HS-5 (cell line): Measurements from ENCODE around the gene CRIP1.

Experiments used
- DNase-seq: peaks from one replicate; pipeline ENCODE4 v3.0.0-alpha.2; 2012; ENCODE audit warnings: low read depth

CRIP1 gene

GRCh38 chr14:105505101-105505500 lies 18.4 kb downstream of the CRIP1 start:
- DNase-seq: no peak

GRCh38 chr14:105507247-105507646 lies 20.6 kb downstream of the CRIP1 start:
- no peak for DNase-seq

GRCh38 chr14:105508069-105508468 lies 21.4 kb downstream of the CRIP1 start:
- no peak for DNase-seq

DNA sequence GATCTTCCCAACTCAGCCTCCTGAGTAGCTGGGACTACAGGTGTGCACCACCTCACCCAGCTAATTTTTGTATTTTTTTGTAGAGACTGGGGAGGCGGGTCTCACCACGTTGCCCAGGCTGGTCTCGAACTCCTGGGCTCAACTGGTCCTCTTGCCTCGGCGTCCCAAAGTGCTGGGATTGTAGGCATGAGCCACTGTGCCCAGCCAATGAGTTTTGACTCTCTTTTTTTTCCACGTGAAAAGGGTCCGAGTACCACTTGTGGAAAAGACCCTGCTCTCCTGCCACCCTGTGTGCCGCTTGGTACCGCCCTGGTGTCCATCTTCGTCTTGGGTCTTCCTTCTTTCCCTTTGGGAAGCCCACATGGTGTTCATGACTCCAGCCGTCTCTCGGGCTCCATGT lies 21.9 kb downstream of the CRIP1 start:
- DNase-seq: no peak

- DNase-seq: no peak
Measured at GRCh38 chr14:105517096-105517495, 30.4 kb downstream of the CRIP1 start.

GRCh38 chr14:105519946-105520698 lies 33.4 kb downstream of the CRIP1 start:
- DNase-seq: no peak

- DNase-seq: no peak
Measured at GRCh38 chr14:105525326-105525725, 38.6 kb downstream of the CRIP1 start.

- DNase-seq: no peak
Measured at GRCh38 chr14:105525861-105526775, 39.4 kb downstream of the CRIP1 start, which contains the start of gene TMEM121. Gene TMEM121, plus strand, starts transcription at chr14:105526583. Its CDS starts 2,252 bp downstream, at chr14:105528835.

GRCh38 chr14:105526776-105527380 lies 40.2 kb downstream of the CRIP1 start:
- no peak for DNase-seq

DNA sequence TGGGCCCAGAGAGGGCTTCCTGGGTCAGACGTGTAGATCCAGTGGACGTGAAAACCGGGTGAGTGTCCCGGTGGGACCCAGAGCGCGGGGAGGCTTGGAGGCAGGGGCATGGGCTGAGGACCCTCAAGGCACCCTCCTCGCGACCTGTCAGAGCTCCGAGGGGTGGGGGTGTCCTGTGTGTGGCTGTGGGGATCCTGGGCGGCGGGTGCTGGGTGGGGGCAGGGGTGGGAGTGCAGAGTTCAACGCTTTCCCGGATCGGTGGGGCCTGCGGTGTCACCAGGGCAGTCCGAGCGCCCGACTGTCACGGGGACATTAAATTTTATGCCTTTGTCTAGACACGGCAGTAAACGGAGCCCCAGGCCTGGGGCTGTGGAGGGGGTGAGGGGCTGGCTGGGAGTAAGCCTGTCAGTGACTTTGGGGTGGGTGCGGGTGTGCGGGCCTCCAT lies 40.7 kb downstream of the CRIP1 start:
- DNase-seq: no peak

DNA sequence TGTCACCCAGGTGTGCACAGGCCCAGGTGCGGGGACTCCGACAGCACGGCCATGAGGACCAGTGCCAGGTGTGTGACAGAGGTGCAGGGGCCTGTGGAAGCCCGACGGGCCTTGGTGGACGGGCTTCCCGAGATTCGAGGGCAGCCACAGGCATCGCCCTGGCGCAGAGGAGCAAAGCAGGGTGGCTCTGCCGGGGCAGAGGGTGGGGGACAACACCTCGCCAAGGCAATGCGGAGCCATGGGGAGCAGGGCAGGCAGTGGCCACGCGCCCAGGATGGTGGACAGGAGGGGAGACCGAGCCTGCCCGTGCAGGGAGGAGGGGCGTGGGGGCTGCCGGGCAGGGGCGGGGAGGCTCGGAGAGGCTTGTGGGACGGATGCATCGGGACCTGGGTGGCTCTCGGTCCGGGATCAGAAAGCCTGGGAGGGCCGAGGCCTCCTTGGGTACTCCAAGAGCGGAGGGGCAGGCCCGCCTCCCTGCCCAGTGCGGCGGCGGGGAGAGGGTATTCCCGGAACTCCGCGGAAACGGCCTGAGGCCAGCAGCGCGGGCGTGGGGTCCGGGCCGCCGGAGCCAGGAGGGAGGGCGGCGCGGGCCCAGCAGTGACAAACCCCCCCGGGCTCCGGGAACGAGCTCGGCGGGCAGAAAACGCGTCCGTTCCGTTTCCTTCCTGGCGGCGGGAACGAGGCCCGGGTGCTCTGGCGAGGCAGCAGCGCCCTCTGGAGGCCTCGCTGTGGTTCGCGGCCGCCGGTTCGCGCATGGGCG lies 41.3 kb downstream of the CRIP1 start:
- peak; percentile 16 for DNase-seq

DNA sequence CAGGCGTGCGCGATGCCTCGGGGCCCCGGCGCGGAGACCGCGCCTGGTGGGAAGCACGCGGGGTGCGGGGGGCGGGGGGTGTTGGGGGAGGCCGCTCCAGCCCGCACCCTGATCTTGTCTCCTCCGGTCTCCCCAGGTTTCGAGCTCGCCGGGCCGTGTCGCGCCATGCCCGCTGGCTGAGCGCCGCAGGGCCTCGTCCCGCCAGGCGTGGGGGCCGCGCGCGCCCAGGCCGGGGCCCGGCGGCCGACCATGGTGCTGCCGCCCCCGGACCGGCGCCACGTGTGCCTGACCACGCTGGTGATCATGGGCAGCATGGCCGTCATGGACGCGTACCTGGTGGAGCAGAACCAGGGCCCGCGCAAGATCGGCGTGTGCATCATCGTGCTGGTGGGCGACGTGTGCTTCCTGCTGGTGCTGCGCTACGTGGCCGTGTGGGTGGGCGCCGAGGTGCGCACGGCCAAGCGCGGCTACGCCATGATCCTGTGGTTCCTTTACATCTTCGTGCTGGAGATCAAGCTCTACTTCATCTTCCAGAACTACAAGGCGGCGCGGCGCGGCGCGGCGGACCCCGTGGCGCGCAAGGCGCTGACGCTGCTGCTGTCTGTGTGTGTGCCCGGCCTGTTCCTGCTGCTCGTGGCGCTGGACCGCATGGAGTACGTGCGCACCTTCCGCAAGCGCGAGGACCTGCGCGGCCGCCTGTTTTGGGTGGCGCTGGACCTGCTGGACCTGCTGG lies 42.1 kb downstream of the CRIP1 start:
- DNase-seq: no peak

DNA sequence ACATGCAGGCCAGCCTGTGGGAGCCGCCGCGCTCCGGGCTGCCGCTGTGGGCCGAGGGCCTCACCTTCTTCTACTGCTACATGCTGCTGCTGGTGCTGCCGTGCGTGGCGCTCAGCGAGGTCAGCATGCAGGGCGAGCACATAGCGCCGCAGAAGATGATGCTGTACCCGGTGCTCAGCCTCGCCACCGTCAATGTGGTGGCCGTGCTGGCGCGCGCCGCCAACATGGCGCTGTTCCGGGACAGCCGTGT lies 42.6 kb downstream of the CRIP1 start:
- no peak for DNase-seq

DNA sequence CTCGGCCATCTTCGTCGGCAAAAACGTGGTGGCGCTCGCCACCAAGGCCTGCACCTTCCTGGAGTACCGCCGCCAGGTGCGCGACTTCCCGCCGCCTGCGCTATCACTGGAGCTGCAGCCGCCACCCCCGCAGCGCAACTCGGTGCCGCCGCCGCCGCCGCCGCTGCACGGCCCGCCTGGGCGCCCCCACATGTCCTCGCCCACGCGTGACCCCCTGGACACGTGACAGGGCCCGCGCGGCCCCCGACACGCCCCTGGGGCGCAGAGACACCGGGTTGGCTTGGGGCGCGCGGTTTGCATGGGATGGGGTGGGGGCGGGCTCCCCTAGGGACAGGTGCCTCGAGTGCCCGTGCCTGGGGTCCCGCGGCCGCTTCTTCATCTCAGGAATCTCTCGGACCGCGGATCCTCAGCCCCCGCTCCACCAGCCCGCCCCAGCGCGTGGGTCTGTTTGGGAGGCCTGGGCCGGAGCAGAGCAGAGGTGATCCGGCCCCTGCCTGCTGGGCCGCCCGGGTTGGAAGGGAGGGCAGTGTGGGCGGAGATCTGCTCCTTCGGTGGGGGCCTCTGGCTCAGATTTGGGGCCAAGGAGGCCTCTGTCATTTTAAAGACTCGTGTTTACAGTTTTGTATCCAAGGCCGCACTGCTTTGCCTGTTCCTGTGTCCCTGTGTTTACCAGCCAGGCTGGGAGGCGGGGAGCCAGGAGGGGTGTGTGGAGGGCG lies 43.0 kb downstream of the CRIP1 start:
- no peak for DNase-seq

DNA sequence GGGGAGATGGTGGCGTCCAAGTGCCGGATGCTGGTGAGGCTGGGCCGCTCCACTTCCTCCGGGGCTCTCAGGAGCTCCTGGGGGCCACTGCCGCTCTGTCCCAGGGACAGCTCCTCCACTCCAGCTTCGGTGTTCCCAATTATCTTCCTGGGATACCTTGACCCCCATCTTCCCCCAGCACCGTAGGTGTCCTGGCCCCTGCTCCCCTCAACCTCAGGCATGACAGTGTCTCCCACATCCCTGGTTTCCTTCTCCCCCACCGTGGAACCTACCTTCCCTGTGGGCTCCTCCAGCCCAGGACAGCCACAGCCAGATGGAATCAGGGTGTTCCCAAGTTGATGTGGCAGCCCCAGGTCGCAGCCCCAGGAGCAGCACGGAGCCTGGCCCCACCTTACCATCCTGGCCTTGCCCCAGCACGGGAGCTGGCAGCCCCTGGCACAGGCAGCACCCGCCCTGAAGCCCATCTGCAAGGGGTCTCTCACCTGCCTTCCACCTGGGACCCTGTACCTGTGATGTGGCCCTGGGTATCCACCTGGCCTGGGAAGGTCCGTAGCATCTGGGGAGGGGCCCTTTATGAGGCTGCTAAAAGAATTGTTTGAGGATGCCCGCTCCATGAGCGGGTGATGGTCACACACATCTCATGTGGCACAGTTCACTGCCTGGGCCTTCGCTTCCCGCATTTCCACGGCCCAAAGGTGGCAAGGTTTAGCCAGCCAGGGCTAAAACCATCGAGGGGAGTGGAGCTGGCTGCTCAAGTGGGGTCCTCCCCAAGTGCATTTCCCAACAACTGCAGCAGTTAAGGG lies 43.8 kb downstream of the CRIP1 start:
- DNase-seq: no peak

GRCh38 chr14:105531088-105531893 lies 44.6 kb downstream of the CRIP1 start:
- DNase-seq: no peak

- DNase-seq: no peak
Measured at GRCh38 chr14:105531894-105532623, 45.4 kb downstream of the CRIP1 start.

DNA sequence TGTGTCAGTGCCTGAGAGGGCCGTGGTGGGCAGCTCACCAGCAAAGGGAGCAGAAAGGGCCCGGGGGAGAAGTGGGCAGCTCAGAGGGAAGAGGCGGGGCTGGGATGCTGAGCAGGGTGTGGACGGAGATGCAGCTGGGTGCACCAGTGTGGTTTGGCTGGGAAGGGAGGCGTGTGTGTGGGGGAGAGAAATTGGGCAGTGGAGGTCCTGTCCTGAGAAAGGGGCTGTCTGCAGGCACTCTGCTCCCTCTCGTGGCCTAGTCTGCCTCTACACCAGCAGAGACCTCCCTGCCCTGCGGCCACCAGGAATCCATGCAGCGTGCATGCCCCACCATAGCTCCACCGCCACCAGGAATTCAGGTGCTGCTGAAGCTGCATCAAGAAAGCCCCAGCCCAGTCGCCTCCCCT lies 46.1 kb downstream of the CRIP1 start:
- no peak for DNase-seq
